AG09309 (cell line): ENCODE results near the gene BMPER.

Source experiments
- DNase-seq: peaks from one replicate; pipeline ENCODE4 v3.0.0-alpha.2; 2010; ENCODE audit warnings: low read depth
- H3K4me3 ChIP-seq: 2 replicates; pipeline ENCODE4 v1.5.1; 2011; ENCODE audit warnings: mild to moderate bottlenecking, low read depth, low read length, moderate library complexity; ENCODE audit not compliant: control insufficient read depth
- TF ChIP-seq, protein P1 (sequence below): IDR thresholded peaks from 2 replicates; pipeline ENCODE4 v1.5.1; 2011; ENCODE audit warnings: mild to moderate bottlenecking, low read depth, low read length, inconsistent platforms; ENCODE audit not compliant: insufficient read depth, control insufficient read depth; ENCODE audit errors: missing control alignments

BMPER gene

DNA sequence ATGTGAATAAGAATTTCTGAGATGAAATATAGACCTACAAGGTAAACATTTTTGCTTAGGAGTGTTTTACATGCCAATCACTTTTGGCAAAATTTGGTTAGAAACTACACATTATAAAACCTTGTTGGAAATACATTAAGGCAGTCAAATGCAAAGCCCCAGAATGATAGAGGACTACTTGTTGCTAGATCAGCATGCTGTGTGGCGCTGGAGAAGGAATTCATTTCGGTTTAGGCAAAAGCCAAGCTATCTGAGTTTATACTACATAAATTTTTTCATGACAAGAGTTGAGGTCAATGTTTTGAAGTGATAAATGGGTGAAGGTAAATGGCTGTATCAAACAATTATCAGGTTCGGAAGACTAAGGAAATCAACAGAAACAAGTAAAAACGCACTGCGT, 2.3 kb downstream of the BMPER start:
- TF ChIP-seq, protein P1, sequence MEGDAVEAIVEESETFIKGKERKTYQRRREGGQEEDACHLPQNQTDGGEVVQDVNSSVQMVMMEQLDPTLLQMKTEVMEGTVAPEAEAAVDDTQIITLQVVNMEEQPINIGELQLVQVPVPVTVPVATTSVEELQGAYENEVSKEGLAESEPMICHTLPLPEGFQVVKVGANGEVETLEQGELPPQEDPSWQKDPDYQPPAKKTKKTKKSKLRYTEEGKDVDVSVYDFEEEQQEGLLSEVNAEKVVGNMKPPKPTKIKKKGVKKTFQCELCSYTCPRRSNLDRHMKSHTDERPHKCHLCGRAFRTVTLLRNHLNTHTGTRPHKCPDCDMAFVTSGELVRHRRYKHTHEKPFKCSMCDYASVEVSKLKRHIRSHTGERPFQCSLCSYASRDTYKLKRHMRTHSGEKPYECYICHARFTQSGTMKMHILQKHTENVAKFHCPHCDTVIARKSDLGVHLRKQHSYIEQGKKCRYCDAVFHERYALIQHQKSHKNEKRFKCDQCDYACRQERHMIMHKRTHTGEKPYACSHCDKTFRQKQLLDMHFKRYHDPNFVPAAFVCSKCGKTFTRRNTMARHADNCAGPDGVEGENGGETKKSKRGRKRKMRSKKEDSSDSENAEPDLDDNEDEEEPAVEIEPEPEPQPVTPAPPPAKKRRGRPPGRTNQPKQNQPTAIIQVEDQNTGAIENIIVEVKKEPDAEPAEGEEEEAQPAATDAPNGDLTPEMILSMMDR: no peak
- no peak overlapping the region for H3K4me3 ChIP-seq
- DNase-seq: no peak

DNA sequence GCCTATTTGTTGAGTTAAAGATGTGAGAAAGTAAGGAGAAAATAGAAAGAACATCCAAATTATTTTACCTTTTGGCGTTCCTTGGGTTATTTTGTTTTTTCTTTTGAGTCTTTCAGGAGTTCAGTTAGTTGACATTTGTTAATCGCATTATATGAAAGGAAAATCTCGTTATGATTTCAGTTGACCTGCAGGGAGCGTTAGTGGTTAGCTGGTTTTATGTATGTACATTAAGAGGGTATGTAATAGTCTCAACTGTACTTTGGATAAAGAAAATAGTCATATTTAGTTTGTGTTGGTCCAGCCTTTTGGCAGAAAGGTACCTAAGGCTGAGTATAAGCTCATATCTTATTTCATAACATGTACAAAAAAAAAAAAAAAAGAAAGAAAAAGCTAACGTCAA, 4.0 kb downstream of the BMPER start:
- DNase-seq: no peak
- TF ChIP-seq, protein P1: no peak
- no peak overlapping the region for H3K4me3 ChIP-seq

DNA sequence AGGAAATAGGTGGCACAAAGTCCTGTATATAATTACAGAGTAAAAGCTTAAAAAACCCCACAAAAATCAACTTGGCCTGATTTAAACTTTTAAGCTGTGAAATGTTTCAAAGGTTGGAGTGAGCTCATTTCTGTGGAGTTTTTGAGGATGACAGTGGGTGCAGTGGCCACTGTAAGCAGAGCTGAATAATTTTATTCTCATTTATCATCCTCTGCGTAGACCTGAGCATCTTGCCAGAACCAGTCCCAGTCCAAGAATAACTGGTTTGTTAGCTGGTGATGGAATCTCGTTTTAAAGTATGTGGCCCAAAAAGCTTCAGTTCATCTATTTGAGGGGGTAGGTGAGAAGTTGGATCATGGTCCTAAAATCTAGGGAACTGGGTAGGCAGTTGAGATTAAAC, 4.4 kb downstream of the BMPER start:
- TF ChIP-seq, protein P1: no peak
- H3K4me3 ChIP-seq: no peak overlapping the region
- DNase-seq: no peak

DNA sequence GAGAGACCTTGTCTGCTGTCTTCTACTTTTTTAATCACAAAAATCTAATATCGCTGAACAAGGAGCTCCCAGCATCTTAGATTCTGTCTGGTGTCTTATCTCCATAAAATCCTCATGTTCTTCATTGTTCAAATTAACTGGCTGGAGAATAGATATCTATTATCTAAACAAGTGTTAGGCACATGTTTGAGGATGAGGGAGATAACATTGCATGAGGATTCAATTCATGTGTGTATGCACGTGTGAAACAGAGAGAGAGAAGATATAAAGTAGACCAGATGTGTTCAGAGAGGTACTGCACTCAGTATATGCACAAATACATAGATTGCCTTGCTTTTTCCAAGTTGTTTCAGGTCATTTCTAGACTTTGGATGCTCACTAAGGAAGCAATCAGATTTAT, 5.4 kb downstream of the BMPER start:
- no peak overlapping the region for H3K4me3 ChIP-seq
- TF ChIP-seq, protein P1: no peak
- DNase-seq: no peak

DNA sequence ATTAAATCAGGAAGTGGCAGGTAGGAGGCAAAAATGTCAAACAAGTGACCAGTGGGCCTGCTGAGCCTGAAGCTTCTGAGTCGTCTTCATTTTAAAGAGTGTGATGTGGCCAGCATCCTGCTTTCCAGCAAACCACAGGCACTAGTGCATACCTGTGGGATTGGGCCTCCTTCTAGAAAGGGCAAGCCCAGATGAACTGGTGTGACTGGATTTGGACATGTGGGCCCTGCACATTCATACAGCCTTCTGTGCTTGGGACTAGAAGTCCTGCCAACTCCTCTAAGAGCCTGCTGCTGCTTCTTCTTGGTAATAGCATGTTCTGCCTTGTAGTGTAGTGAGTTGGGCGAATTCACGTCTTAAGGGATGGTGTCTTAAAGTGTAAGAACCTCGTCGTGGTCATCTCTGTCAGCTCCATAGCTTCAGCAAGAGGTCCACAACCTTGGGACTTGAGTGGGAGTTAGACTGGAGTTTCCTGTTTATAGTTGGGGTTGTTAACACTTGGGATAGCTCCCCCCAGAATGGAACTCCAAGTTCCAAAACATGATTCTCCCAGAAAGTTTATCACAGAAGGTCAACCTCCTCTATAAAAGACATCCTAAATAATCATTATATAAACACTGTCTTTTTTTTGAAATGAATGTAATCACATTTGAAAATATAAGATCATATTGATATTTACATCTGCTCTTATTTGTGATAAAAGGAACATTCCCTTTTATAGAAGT, 11.2 kb downstream of the BMPER start:
- no peak for DNase-seq
- TF ChIP-seq, protein P1: no peak
- no peak overlapping the region for H3K4me3 ChIP-seq

DNA sequence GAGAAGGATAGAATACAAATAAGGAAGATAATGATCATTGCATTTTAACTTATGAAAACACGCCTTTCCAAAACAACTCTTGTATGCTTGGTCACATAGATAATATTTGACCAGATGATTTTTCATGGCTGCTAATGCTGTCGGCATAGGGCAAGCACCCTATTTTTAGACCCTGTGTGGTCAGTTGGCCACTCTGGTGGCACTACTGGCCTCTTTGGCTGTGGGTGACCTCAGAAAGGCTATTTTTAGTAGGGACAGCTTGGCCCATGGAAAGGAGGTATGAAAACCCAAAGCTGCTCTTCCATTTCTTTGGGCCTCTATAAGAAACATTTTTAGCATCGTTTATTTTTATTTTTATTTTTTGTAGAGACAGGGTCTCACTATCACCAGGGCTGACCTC, 12.3 kb downstream of the BMPER start:
- DNase-seq: no peak
- no peak overlapping the region for H3K4me3 ChIP-seq
- TF ChIP-seq, protein P1: no peak
